Stimulated activated CD4-positive, alpha-beta T cell treated with anti-CD3 and anti-CD28 coated beads, Interleukin-15, amount 100 ng/mL, for 1 hour (primary cell): ENCODE data around the gene MORN2.
"Not testable (repeated sequence)": the region's sequence is repeated elsewhere in the genome, so short reads cannot be mapped to it uniquely, and the experiment has no call there.

Experiments used
- DNase-seq, 2 donors: peaks; one replicate each; pipeline ENCODE4 v3.0.0-alpha.2; 2020; ENCODE audit warnings: low read depth in 1 of 2, low spot score in 1 of 2

MORN2 gene

DNA sequence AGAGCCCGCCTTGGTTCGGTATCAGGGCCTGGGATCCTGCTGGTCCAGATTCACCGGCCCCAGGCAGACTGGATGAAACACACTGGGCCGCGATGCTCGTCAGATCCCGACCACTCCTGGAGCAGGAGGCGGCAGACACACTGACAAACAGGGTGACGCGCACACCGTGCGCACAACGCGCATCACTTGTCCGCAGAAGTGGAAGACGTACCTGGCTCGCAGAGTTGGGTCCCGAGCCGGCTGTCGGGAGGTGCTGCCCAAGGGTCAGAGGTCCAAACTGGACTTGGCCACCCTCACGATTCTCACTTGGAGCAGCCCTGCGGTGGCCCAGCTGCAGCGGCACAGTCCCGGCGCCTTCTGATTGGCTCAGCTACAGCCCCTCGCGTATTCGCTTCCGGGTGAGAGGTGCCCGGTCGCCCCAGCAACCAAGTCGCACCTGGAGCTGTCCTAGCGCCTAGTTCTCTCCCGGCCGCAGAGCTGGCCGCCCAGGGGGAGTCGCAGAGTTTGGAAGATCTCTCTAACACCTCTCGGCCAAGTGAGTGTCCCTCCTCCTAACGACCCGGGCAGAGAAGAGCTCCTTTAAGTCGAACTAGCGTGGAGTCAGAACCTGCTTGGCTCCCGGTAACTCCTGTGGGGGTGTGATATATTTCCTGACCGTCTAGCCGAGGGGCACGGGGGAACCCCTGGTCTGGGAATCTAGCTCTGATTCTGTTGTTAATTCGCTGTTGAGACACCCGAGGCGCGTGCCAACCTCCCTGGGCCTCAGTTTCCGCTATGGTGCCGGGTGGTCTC lies at the start of gene MORN2, which contains the start of gene DHX57:
MORN2 (plus strand) TSS at position 401 of the 792 bp plus-strand sequence.
DHX57 (minus strand) TSS at position 359 of the 792 bp plus-strand sequence. CDS start 7,529 bp downstream, outside the sequence.
- peak; percentile 58 to 66 for DNase-seq

DNA sequence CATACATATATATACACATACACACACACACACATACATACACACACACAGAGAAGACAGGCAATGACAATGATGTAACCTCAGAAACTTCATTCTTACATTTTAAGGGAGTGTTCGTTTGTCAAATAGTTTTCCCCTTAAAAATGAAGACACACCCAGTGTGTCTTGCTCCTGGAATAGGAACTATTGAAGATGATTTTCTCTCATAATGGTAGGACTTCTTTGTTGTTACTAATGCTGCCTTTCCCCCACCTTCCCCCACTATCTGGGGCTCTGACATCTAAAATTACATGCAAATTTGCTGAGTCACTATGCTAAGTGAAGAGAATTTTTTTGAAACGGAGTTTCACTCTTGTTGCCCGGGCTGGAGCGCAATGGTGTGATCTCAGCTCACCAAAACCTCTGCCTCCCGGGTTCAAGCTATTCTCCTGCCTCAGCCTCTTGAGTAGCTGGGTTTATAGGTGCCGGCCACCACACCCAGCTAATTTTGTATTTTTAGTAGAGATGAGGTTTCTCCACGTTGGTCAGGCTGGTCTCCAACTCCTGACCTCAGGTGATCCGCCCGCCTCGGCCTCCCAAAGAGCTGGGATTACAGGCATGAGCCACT lies 48.1 kb upstream of the MORN2 start:
- not testable (repeated sequence) for DNase-seq

DNA sequence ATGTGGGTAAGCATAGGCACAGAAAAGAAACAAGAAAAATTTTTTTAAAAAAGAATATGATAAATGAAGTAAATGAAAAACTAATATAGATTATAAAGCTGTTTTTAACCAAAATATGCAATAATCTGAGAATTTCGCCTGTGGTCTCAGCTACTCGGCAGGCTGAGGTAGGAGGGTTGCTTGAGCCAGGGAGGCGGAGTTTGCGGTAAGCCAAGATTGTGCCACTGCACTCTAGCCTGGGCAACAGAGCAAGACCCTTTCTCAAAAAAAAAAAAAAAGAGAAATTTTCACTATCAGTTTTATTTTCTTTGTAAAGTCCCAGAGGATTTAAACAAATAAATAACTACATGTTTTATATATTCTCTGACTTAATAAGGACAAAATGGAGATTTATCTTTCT lies 47.3 kb upstream of the MORN2 start:
- no peak for DNase-seq

DNA sequence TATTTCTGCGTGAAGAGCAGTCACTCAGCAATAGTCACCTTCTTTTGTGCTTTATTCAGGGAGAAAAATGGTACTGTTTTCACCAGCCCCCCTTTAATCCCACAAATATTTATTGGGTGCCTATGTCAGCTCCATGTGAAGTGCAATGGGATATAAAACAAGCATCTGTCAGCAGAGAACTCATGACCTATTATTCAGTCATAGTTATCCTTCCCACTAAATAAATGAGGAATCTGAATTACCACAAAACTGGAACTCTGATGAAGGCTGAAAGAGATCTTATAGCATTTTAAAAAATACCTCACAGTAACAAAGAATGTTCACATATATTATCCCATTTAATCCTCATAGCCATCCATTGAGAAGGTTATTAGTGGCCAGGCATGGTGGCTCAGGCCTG lies 45.8 kb upstream of the MORN2 start:
- no peak for DNase-seq

DNA sequence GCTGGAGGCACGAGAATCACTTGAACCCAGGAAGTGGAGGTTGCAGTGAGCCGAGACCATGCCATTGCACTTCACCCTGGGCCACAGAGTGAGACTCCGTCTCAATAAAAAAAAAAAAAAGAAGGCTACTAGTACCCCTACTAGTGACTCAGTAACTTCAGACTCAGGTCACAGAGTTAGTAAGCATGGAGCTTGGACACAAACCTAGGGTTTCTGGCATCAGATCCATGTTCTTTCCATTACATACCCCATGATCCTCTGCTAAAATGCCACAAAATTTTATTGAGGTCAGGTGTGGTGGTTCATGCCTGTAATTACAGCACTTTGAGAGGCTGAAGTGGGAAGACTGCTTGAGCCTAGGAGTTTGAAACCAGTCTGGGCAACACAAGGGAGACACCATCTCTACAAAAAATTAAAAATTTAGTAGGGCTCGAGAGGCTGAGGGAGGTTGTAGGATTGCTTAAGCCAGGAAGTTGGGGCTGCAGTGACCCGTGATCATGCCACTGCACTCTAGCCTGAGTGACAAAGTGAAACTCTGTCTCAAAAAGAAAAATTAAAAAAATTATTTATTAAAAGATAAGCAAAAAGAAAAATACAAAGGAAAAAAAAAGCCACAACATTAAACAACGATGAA lies 45.1 kb upstream of the MORN2 start:
- DNase-seq: no peak

DNA sequence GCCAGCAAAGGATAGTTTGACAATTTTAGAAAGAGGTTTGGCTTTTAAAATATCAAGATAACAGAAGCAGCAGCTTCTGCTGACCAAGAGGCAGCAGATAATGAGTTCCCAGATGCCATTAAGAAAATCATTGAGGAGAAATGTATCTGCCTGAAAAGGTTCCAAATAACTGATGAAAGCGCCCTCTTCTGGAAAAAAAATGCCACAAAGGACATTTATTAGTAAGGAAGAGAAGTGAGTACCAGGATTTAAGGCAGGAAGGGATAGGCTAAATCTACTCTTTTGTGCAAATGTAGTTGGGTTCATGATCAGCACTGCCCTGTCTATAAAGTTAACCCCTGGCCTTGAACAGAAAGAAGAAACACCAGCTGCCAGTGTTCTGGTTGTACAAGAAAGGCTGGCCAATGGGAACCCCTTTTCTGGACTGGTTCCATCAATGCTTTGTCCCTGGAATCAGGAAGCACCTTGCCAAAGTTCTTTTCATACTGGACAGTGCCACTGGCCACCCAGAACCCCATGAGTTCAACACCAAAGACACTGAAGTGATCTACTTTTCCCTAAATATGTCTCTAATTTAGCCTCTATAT lies 40.7 kb upstream of the MORN2 start:
- no peak for DNase-seq

DNA sequence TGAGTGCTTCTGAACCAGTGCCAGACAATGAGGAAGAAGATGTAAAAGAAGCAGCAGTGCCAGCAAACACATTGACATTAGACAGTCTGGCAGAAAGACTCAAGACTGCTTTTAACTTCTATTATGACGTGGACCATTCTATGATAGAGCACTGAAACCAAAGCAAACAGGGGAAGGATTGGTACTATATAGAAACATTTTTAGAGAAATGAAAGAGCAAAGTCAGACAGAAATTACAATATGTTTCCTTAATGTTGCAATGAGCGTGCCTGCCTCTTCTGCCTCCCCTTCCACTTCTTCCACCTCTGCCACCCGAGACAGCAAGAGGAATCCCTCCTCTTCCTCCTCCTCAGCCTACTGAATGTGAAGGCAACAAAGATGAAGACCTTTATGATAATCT lies 39.8 kb upstream of the MORN2 start:
- no peak for DNase-seq

DNA sequence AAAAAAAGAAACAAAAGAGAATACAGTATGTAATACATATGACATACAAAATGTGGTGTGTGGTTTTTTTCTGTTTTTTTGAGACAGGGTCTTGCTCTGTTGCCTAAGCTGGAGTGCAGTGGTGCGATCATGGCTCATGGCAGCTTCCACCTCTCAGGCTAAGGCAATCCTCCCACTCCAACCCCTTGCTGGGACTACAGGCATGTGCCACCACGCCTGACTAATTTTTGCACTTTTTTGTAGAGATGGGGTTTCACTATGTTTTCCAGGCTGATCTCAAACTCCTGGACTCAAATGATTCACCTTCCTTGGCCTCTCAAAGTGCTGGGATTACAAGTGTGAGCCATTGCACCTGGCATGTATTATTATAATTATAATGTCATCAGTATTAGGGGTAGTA lies 39.0 kb upstream of the MORN2 start:
- no peak for DNase-seq

DNA sequence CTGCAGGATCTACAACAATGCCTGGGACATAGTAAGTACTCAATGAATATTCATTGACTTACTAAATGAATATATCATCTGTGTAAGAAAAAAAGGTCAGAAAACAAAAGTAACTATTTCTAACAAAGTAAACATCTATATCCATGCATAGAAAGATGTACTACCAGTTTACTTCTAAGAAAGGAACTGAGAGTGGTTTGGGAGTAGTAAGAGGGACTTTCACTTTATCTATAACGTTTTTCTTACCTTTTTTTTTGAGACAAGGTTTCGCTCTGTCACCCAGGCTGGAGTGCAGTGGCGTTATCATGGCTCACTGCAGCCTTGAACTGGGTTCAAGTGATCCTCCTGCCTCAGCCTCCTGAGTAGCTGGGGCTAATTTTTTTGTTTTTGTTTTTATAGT lies 25.7 kb upstream of the MORN2 start:
- no peak for DNase-seq

DNA sequence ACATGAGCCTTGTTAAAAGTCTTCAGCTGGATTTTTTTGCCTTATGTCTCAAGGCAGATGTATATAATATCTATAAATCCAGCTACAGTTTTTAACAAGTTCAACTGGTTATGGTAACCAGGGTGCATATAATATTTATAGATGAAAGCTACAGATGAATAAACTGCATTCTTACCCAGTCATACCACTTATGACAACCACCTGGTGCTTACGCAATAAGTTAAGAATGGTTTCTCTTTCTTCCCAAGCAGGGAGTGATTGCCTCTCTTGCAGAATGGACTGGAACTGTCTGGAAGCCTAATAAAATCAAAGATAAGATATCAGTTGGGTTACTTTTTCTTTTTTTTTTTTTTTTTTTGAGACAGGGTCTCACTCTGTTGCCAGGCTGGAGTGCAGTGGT lies 19.6 kb upstream of the MORN2 start:
- no peak for DNase-seq

DNA sequence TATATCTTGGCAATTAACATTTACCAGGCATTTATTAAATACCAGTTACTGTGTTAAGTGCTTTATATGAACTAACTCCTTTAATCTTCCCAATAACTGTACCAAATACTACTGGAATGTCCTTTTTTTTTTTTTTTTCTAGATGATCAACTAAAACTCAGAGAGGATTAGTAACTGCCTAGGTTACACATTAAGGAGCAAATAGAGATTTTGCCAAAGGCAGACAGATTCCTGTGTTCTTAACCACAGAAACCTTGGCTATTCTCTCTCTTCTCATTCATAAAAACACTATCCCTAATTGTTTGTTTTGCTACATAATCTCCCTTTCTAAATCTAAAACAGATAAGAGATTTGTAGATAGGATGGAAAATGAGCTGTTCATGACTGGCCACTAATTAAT lies 13.3 kb upstream of the MORN2 start:
- no peak for DNase-seq

DNA sequence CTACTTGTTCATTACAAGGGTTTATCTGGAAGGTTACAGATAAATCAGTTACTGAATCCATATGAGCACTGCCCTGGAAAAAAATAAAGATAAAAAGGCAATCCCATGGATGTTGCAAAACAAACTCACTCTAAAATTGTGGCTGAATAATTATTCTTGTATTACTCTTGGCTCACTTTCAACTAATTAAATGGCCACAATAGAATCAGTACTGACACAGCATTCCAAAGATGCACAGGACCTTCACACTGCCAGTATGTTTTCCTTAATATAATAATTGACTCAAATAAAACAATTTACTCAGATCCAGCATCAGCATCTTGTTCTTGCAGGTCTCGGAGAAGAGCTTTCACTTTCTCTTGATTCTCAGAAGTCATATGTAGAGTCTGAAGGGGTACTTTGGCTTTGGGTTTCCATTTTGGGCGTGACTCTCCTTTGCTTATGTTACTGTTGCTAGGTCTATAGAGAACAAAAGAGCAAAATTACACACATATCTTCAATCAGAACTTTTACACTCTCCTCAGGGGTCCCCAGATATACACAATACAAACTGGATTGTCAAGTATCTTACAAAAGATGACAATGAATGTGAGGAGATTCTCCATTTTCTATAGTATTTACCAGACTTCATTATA lies 12.6 kb upstream of the MORN2 start:
- no peak for DNase-seq

DNA sequence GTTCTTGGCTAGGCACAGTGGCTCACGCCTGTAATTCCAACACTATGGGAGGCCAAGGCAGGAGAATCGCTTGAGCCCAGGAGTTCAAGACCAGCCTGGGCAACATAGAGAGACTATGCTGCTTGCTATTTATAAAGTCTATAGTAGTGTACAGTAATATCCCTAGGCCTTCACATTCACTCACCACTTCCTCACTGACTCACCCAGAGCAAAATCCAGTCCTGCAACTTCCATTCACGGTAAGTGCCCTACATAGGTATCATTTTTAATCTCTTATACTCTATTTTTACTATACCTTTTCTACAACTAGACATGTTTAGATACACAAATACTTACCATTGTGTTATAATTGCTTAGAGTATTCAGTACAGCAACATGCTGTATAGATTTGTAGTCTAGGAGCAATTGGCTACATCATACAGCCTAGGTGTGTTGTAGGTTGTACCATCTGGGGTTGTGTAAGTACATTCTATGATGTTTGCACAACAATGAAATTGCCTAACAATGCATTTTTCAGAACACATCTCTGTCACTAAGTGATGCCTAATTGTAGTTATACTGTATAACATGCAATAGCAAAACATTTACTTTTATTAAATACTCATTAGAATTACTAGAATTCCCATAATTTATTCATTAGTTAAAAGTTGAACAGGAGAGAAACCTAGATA lies 8.9 kb upstream of the MORN2 start:
- DNase-seq: no peak

DNA sequence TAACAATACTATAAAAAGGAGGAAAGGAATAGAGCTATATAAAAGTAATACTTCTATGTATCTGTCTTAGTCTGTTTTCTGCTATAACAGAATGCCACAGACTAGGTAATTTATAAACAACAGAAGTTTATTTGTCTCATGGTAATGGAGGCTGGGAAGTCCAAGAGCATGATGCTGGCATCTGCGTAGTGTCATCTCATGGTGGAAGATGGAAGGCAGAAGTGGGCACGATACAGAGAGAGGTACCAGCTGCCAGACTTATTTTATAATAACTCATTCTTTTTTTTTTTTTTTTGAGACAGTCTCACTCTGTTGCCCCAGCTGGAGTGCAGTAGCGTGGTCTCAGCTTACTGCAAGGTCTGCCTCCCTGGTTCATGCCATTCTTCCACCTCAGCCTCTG lies 4.3 kb upstream of the MORN2 start:
- DNase-seq: no peak

DNA sequence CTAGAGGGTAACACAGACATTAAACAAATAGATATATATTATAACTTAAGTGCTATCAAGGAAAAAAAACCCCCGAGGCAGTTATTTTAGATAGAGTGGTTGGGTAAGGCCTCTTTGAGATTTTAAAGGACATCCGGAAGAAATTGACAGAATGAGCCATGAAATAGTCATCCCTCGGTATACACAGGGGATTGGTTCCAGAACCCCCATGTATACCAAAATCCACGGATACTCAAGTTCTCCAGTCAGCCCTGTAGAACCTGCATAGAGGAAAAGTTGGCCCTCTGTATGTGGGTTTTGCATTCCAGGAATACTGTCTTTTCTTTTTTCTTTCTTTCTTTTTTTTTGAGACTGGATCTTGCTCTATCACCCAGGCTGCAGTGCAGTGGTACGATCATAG lies 2.0 kb upstream of the MORN2 start:
- DNase-seq: no peak

DNA sequence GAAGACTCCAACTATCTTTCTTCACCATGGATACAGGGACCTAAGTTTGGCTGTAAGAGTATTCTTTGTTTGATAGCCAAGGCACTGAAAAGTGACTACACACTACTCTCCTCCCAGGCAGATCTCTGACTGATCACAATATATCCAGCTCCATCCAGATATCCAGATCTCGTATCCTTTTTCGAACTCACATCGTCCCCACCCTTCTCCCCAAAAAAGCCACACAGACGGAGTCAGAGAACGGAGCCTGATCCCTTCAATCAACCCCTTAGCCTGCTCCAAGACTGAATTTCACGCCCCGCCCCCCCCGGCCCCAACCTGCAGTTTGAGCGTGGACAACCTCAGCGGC lies 575 bp upstream of the MORN2 start:
- DNase-seq: no peak

DNA sequence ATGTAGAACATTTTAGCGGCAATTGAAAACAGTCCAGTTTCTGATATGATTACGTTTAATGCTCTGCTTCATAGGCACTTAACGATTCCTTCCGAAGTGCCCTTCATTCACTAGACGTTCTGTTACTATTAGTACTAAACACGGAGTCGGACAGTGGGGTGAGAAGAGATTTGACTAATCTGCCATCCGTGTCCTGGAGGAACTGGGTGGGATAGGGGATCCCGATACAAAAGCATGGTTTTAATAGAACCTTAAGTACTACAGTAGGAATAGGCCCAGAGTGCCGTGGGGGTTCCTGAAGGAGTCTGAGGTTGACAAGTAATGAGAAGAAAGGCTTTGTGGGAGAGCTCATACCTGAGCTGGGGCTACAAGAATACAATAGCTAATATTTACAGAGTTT lies 631 bp downstream of the MORN2 start:
- no peak for DNase-seq

DNA sequence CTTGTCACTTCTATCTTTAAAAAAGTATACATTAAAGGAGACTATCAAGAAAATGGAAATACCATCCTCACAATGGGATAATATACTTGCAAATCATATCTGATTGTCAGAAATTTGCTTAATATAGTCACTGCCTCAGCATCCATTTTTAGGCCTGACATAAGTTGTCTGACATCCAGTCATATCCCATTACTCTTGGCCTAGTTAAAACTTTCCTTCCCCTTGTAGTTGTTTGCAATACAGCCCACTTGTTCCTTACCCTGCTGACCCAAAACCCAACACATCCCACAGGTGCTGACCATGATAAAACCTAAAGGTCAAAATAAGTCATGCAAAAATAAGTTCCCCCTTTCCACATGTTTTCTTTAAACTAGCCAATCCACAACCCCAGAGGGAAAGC lies 10.3 kb downstream of the MORN2 start:
- DNase-seq: no peak

DNA sequence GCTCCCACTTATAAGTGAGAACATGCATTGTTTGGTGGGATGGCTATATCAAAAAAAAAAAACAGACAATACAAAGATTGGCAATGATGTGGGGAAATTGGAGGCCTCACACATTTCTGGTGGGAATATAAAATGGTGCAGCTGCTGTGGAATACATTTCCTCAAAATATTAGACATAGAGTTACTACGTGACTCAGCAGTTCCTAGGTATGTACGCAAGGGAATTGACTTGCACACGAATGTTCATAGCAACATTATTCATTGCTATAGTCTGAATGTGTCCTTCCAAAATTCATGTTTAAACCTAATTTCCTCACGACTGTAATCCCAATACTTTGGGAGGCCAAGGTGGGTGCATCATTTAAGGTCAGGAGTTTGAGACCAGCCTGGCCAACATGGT lies 11.6 kb downstream of the MORN2 start:
- DNase-seq: no peak

DNA sequence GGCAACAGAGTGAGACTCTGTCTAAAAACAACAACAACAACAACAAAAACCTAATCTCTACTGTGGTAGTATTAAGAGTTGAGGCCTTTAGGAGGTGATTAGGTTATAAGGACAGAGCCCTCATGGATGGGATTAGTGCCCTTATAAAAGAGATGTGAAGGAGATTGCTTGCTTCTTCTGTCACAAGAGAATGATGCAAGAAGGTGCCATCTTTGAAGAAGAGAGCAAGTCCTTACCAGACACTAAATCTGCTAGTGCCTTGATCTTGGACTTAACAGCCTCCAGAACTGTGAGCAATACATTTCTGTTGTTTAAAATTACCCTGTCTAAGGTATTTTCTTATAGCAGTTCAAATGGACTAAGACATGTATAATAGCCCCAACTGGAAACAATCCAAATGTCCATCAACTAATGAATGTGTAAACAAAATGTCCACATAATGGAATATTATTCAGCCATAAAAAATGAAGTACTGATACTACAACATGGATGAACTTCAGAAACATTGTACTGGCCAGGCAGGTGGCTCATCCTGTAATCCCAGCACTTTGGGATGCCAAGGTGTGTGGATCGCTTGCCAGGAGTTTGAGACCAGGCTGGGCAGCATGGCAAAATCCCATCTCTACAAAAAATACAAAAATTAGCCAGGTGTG lies 12.3 kb downstream of the MORN2 start:
- no peak for DNase-seq

DNA sequence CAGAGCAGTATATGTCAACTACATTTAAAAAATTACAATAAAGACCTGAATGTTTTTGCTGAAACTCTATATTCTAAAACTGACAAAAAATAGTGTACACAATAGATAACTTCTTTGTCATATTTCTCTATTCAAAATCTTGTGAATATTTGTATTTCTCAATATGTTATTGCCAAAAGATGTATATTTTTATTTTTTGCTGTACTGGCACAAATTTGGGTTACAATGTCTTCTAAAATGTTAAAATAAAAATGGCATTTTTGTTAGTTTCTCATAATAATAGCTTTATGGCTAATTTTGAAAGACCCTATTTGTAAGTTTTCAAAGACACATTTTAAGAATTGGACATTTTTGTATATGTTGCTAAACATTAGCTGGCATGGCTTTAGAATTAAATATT lies 13.3 kb downstream of the MORN2 start:
- no peak for DNase-seq
